HG03575 (cell line): ENCODE results near the gene GLG1.
"Not testable (repeated sequence)": the region's sequence is repeated elsewhere in the genome, so short reads cannot be mapped to it uniquely, and the experiment has no call there.

ENCODE experiments used
- ATAC-seq: cut with Tn5 transposase; IDR thresholded peaks from one replicate; pipeline ENCODE4 v1.9.1; 2021; ENCODE audit not compliant: unreplicated experiment, insufficient number of reproducible peaks, low FRiP score; ENCODE audit errors: extremely low read depth

The GLG1 gene

GRCh38 chr16:74400238-74400637 lies 206.7 kb downstream of the GLG1 start:
- ATAC-seq, result not testable (repeated sequence)

- not testable (repeated sequence) for ATAC-seq
Observed at GRCh38 chr16:74398212-74398895, 208.6 kb downstream of the GLG1 start.
